ENCODE results near the gene WDR45B. TPM values are rescaled to one million over a fixed set of nuclear protein-coding genes. Genes with fewer than 3 reads are reported as not detected.

The WDR45B gene
- total and polyA plus RNA-seq, 8 donors = 28.3 to 63.2 (median 46.9) TPM

- H3K27me3 ChIP-seq = no peaks in the 10 kb centered on the region
- ATAC-seq (no peak), DNase-seq (peak in 1 of 6 donors; percentile 0), FAIRE-seq (no peak)
- peaks cover 0 to 20% (median 7%) of the 10 kb centered on the region in 3 donors for H3K4me1 ChIP-seq
- H3K9me3 ChIP-seq = no peaks in the 10 kb centered on the region
- intact Hi-C loops (cut with DNase I) = no loop called here
- no peak overlapping the region for H3K27ac ChIP-seq
- TF ChIP-seq, protein P1, sequence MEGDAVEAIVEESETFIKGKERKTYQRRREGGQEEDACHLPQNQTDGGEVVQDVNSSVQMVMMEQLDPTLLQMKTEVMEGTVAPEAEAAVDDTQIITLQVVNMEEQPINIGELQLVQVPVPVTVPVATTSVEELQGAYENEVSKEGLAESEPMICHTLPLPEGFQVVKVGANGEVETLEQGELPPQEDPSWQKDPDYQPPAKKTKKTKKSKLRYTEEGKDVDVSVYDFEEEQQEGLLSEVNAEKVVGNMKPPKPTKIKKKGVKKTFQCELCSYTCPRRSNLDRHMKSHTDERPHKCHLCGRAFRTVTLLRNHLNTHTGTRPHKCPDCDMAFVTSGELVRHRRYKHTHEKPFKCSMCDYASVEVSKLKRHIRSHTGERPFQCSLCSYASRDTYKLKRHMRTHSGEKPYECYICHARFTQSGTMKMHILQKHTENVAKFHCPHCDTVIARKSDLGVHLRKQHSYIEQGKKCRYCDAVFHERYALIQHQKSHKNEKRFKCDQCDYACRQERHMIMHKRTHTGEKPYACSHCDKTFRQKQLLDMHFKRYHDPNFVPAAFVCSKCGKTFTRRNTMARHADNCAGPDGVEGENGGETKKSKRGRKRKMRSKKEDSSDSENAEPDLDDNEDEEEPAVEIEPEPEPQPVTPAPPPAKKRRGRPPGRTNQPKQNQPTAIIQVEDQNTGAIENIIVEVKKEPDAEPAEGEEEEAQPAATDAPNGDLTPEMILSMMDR (IDR thresholded peaks at IDR 0.05) = no peak
- 89 to 92% methylated on average over 12 of the region's 12 CpGs for WGBS, 2 donors
- peaks cover 3 to 16% (median 7%) of the 10 kb centered on the region in 3 donors for H3K36me3 ChIP-seq
- no peak overlapping the region for H3K4me3 ChIP-seq
These were observed 18.0 kb downstream of the WDR45B start for GRCh38 chr17:82630212-82630611.

GRCh38 chr17:82629748-82630147, 18.5 kb downstream of the WDR45B start:
- H3K9me3 ChIP-seq = no peaks in the 10 kb centered on the region
- FAIRE-seq (no peak), ATAC-seq (no peak), DNase-seq (peak in 2 of 6 donors; percentile 7 to 26)
- 78 to 88% methylated on average over 8 of the region's 8 CpGs for WGBS, 2 donors
- no peak overlapping the region for H3K4me3 ChIP-seq
- no peak overlapping the region for H3K27ac ChIP-seq
- peaks cover 0 to 16% (median 2%) of the 10 kb centered on the region in 3 donors for H3K4me1 ChIP-seq
- intact Hi-C loops (cut with DNase I) = no loop called here
- H3K27me3 ChIP-seq = no peaks in the 10 kb centered on the region
- H3K36me3 ChIP-seq = peaks cover 3 to 21% (median 7%) of the 10 kb centered on the region in 3 donors
- TF ChIP-seq, protein P1 (IDR thresholded peaks at IDR 0.05) = no peak

GRCh38 chr17:82627405-82627804, 20.8 kb downstream of the WDR45B start:
- WGBS, 2 donors = 88 to 90% methylated on average over 21 of the region's 21 CpGs
- DNase-seq (peak in 1 of 6 donors; percentile 20), ATAC-seq (peak in 3 of 4 donors; percentile 8 to 26 (median 11)), FAIRE-seq (no peak)
- Histone ChIP-seq H3K4me3 (no peak overlapping the region), H3K27ac (no peak overlapping the region), H3K36me3 (peaks cover 3 to 31% (median 9%) of the 10 kb centered on the region in 3 donors), H3K9me3 (no peaks in the 10 kb centered on the region), H3K27me3 (no peaks in the 10 kb centered on the region), H3K4me1 (no peaks in the 10 kb centered on the region)
- intact Hi-C loops (cut with DNase I) = no loop called here
- TF ChIP-seq, protein P1 (IDR thresholded peaks at IDR 0.05) = no peak

DNA sequence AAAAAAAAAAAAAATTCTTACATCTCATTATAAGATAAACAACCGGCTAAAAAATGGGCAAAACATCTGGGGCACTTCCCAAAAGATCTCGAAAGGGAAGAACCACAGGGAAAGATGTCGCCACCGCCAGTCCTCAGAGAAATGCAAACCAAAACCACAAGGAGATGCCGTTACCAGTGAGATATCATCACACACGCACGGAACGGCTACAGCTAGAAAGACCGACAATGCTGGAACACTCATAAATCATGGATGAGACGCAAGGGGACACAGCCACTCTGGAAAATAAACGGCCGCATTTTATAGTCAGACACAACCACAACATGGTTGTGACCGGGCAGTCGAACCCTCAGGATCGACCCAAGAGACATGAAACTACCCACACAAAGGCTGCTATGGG, 24.5 kb downstream of the WDR45B start:
- FAIRE-seq (no peak), ATAC-seq (no peak), DNase-seq (peak in 1 of 6 donors; percentile 4)
- intact Hi-C loops (cut with DNase I) = no loop called here
- TF ChIP-seq, protein P1 (IDR thresholded peaks at IDR 0.05) = no peak
- Histone ChIP-seq H3K4me1 (no peaks in the 10 kb centered on the region), H3K9me3 (no peaks in the 10 kb centered on the region), H3K36me3 (peaks cover 7 to 60% (median 21%) of the 10 kb centered on the region in 3 donors), H3K4me3 (no peak overlapping the region), H3K27ac (no peak overlapping the region), H3K27me3 (no peaks in the 10 kb centered on the region)
- WGBS, 2 donors = 88 to 91% methylated on average over 15 of the region's 15 CpGs

DNA sequence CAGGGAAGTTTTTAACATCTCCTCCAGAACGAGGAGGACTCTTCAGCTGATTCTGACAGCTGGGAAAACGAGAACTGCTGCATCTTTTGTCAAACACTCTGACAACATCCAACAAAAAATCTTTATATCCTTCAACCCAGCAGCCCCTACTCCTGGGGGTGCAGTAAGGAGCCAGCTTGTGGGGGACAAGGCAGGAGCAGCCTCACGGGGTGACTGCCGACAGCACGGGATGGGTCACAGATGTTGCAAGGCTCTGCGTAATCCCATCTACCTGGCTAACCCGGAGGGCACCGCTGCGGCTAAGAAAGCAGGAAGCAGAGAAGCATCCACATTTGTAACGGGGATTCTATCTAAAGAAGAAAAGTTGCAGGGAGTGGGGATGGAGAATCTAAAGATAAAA, 28.6 kb downstream of the WDR45B start:
- TF ChIP-seq, protein P1 (IDR thresholded peaks at IDR 0.05) = no peak
- H3K36me3 ChIP-seq = peaks cover 8 to 74% (median 32%) of the 10 kb centered on the region in 3 donors
- no peak for FAIRE-seq
- no peak overlapping the region for H3K27ac ChIP-seq
- no peaks in the 10 kb centered on the region for H3K9me3 ChIP-seq
- no peak for ATAC-seq
- intact Hi-C loops (cut with DNase I) = no loop called here
- no peaks in the 10 kb centered on the region for H3K4me1 ChIP-seq
- no peaks in the 10 kb centered on the region for H3K27me3 ChIP-seq
- no peak for DNase-seq
- WGBS, 2 donors = 82 to 83% methylated on average over 10 of the region's 10 CpGs
- no peak overlapping the region for H3K4me3 ChIP-seq
